Vein endothelial cell (primary cell): ENCODE results near the gene IPO9. TPM values are rescaled to one million over a fixed set of nuclear protein-coding genes. Genes with fewer than 3 reads are reported as not detected.

Experiments used
- small RNA-seq: library from RNA; depleted of rRNA; stranded (forward); fragments of <200 nt; gene quantifications from one replicate; pipeline ENCODE3, GENCODE V24; 2012
- total RNA-seq: library from RNA; depleted of rRNA; stranded (reverse); fragments of >200 nt; gene quantifications from 2 replicates; pipeline ENCODE4 v1.2.3, GENCODE V29; 2012

Gene IPO9
- total RNA-seq, result 37.9 and 50.2 TPM in 2 replicates

GRCh38 chr1:201828820-201829774 is at the start of gene IPO9:
Gene IPO9, plus strand, starts transcription at chr1:201829157. Its CDS starts 53 bp downstream, at chr1:201829210.

GRCh38 chr1:201888282-201889089 is 59.5 kb downstream of the IPO9 start, which contains the start of gene SHISA4:
Gene SHISA4, plus strand, starts transcription at chr1:201888898. Its CDS starts 97 bp downstream, at chr1:201888995.

Small RNAs within 50 kb of the gene (small RNA-seq; reads per million reads assigned to genes)
- gene MIR1231 (not detected), gene MIR6739 (0.19 reads per million)

Other genes starting within 250 kb of the IPO9 start
- 17.4 and 20.3 TPM in 2 replicates for gene SHISA4, start 59.7 kb downstream of the IPO9 start, total RNA-seq
- gene LMOD1, start 117.4 kb downstream of the IPO9 start, total RNA-seq, result under 0.01 and 0.10 TPM in 2 replicates
- 49.6 and 66.3 TPM in 2 replicates for gene TIMM17A, start 126.3 kb downstream of the IPO9 start, total RNA-seq
- 63.6 and 76.4 TPM in 2 replicates for gene RNPEP, start 153.5 kb downstream of the IPO9 start, total RNA-seq
- gene ELF3, start 181.4 kb downstream of the IPO9 start, total RNA-seq, result 0.10 and 0.65 TPM in 2 replicates